GM12878 (cell line): Measurements from ENCODE around the gene CHRM4. TPM values are rescaled to one million over a fixed set of nuclear protein-coding genes. Genes with fewer than 3 reads are reported as not detected.

Source experiments
- ATAC-seq: fragments of 200-7000 bp; cut with Tn5 transposase; 3 replicates; pipeline ENCODE4 v1.9.1; 2020; ENCODE audit warnings: mild to moderate bottlenecking, moderate library complexity
- BruUV-seq: library from RNA; stranded (reverse); fragments of 400-500 nt; replicated peaks from 2 replicates; lab custom pipeline; 2021; lab: Mats Ljungman, UMichigan
- CTCF ChIA-PET: fragments of 300-600 bp; sonication (Branson Sonifier 250); formaldehyde crosslinking; extraction: SDS; loops from one replicate; lab custom pipeline; 2021; ENCODE audit warnings: inconsistent platforms; lab: Yijun Ruan, JAX
- POLR2A ChIA-PET: fragments of 350-600 bp; formaldehyde crosslinking; extraction: SDS; loops from one replicate; lab custom pipeline; 2021; ENCODE audit warnings: inconsistent platforms; lab: Charles Lee
- RAD21 ChIA-PET: fragments of 300-600 bp; sonication (Branson Sonifier 250); formaldehyde crosslinking; loops from one replicate; lab custom pipeline; 2023; ENCODE audit warnings: antibody characterized with exemption; ENCODE audit not compliant: unreplicated experiment; lab: Charles Lee
- SMC1A ChIA-PET: fragments of 300-600 bp; sonication (Branson Sonifier 250); formaldehyde crosslinking; loops from one replicate; lab custom pipeline; 2023; ENCODE audit not compliant: unreplicated experiment, uncharacterized antibody; lab: Charles Lee
- DNase-seq: peaks from one replicate; pipeline ENCODE4 v3.0.0-alpha.2; 2011; ENCODE audit warnings: low read depth, low spot score
- FAIRE-seq: peaks from 3 replicates; lab custom pipeline; 2011; peaks lifted over from hg19 to GRCh38; lab: Jason Lieb, UNC
- H2AFZ ChIP-seq: 2 replicates; pipeline ENCODE4 v1.6.0; 2011; ENCODE audit warnings: low read depth, low read length, control low read depth; ENCODE audit not compliant: control insufficient read depth
- H3K27ac ChIP-seq: 2 replicates; pipeline ENCODE4 v1.5.1; 2011; ENCODE audit warnings: control low read depth; ENCODE audit not compliant: control insufficient read depth, insufficient read depth
- H3K27me3 ChIP-seq, 2 experiments: replicated peaks in 1 of 2; 2 replicates each; pipeline versions ENCODE4 v1.6.0 to v1.6.1; 2011; ENCODE audit warnings: low read length in 1 of 2; ENCODE audit not compliant: control insufficient read depth in 2 of 2, insufficient read depth in 2 of 2
- H3K36me3 ChIP-seq, 2 experiments: 2 replicates each; pipeline ENCODE4 v1.5.1; 2011; ENCODE audit warnings: low read length in 1 of 2; ENCODE audit not compliant: control insufficient read depth in 2 of 2, insufficient read depth in 2 of 2
- H3K4me1 ChIP-seq: 2 replicates; pipeline ENCODE4 v1.6.1; 2011; ENCODE audit warnings: mild to moderate bottlenecking, low read length, moderate library complexity, mixed read lengths; ENCODE audit not compliant: control insufficient read depth, insufficient read depth
- H3K4me2 ChIP-seq: 2 replicates; pipeline ENCODE4 v1.6.0; 2011; ENCODE audit warnings: control low read depth; ENCODE audit not compliant: control insufficient read depth, insufficient read depth
- H3K4me3 ChIP-seq: fragments of 200-600 bp; sonication (generic); 2 replicates; pipeline ENCODE4 v1.5.1; 2016
- H3K79me2 ChIP-seq: 2 replicates; pipeline ENCODE4 v1.6.0; 2011; ENCODE audit warnings: low read length; ENCODE audit not compliant: control insufficient read depth, insufficient read depth
- H3K9ac ChIP-seq: 2 replicates; pipeline ENCODE4 v1.8.0; 2011; ENCODE audit warnings: low read length, control low read depth, mixed read lengths; ENCODE audit not compliant: control insufficient read depth, insufficient read depth
- H3K9me3 ChIP-seq: replicated peaks from 3 replicates; pipeline ENCODE4 v1.5.1; 2011; ENCODE audit warnings: mild to moderate bottlenecking, low read length; ENCODE audit not compliant: control insufficient read depth, insufficient read depth
- H4K20me1 ChIP-seq: 2 replicates; pipeline ENCODE4 v1.6.0; 2011; ENCODE audit not compliant: control insufficient read depth, insufficient read depth
- ATF3 ChIP-seq: IDR thresholded peaks from 2 replicates; pipeline ENCODE4 v1.6.1; 2011; ENCODE audit warnings: low read depth, mild to moderate bottlenecking, low read length, moderate library complexity, borderline replicate concordance; ENCODE audit errors: extremely low read depth
- EED ChIP-seq: sonication (generic); IDR thresholded peaks from 2 replicates; pipeline ENCODE4 v1.6.1; 2016; ENCODE audit warnings: antibody characterized with exemption, low read depth
- GABPA ChIP-seq: IDR thresholded peaks from 2 replicates; pipeline ENCODE4 v1.6.1; 2014; ENCODE audit warnings: antibody characterized with exemption, low read depth, mild to moderate bottlenecking, inconsistent platforms
- NBN ChIP-seq: fragments of 450-650 bp; IDR thresholded peaks from 2 replicates; pipeline ENCODE4 v1.6.1; 2016
- NFYB ChIP-seq: IDR thresholded peaks from 2 replicates; pipeline ENCODE4 v1.6.1; 2011; ENCODE audit warnings: low read depth, mild to moderate bottlenecking, low read length, improper control_type of control experiment, moderate library complexity; ENCODE audit not compliant: insufficient read depth
- REST ChIP-seq: IDR thresholded peaks from 2 replicates; pipeline ENCODE4 v1.6.1; 2012; ENCODE audit warnings: mild to moderate bottlenecking, low read depth, low read length
- SMAD5 ChIP-seq: IDR thresholded peaks from 2 replicates; pipeline ENCODE4 v1.6.1; 2016; ENCODE audit warnings: antibody characterized with exemption, low read depth
- SMC3 ChIP-seq: IDR thresholded peaks from 2 replicates; pipeline ENCODE4 v1.6.1; 2011; ENCODE audit warnings: low read length, improper control_type of control experiment, borderline replicate concordance
- SPI1 ChIP-seq: IDR thresholded peaks from 2 replicates; pipeline ENCODE4 v1.6.1; 2011; ENCODE audit warnings: low read depth, mild to moderate bottlenecking, low read length, moderate library complexity, borderline replicate concordance; ENCODE audit not compliant: insufficient read depth
- SREBF2 ChIP-seq: IDR thresholded peaks from 2 replicates; pipeline ENCODE4 v1.6.1; 2012; ENCODE audit warnings: mild to moderate bottlenecking, low read length
- SRF ChIP-seq, 2 experiments: IDR thresholded peaks; 2 replicates each; pipeline ENCODE4 v1.6.1; 2011; ENCODE audit warnings: low read depth in 2 of 2, low read length in 2 of 2, mild to moderate bottlenecking in 1 of 2, moderate library complexity in 1 of 2
- YY1 ChIP-seq: IDR thresholded peaks from 2 replicates; pipeline ENCODE4 v1.6.1; 2011; ENCODE audit warnings: low read depth, mild to moderate bottlenecking, low read length
- WGBS: methylation state at CpG from one replicate; pipeline ENCODE4 v1.1.6; 2016; ENCODE audit warnings: low lambda C conversion rate; ENCODE audit not compliant: insufficient replicate concordance, insufficient coverage; ENCODE audit errors: missing lambda C conversion rate; 5-methylcytosine and 5-hydroxymethylcytosine counted together
- in situ Hi-C: fragments of 300-500 bp; cut with MboI; formaldehyde crosslinking; loops from 9 replicates; pipeline ENCODE4 v1.14.3; 2018; ENCODE audit warnings: mixed read lengths
- intact Hi-C: fragments of 100-400 bp; cut with micrococcal nuclease; formaldehyde crosslinking; loops from one replicate; pipeline ENCODE4 v1.14.2; 2022; ENCODE audit not compliant: unreplicated experiment
- polyA plus RNA-seq, 11 experiments: library from polyadenylated mRNA; depleted of rRNA in 4 of 11; unstranded in 6 of 11; stranded (reverse) in 5 of 11; fragments of >200 nt; fragmentation: Nextera tagmentation in 4 of 11; fragmentation: Illumina TruSeq in 1 of 11; extraction: Ambion mirVana in 4 of 11; extraction: Trizol in 1 of 11; gene quantifications; 1 replicate in 1 of 11; 2 replicates in 10 of 11; pipeline versions ENCODE4 v1.2.1 to v1.2.3, GENCODE V29; 2011 to 2016; ENCODE audit warnings: inconsistent platforms in 2 of 11, missing spikeins in 2 of 11, low read depth in 1 of 11
- total RNA-seq, 4 experiments: library from RNA; depleted of rRNA in 3 of 4; stranded (reverse); fragments of >200 nt in 3 of 4; fragmentation: Illumina TruSeq in 1 of 4; extraction: Trizol in 1 of 4; gene quantifications; 2 replicates each; pipeline versions ENCODE4 v1.2.1 to v1.2.3, GENCODE V29; 2013 to 2021
- TF ChIP-seq, protein P1 (sequence below): IDR thresholded peaks from 2 replicates; pipeline ENCODE4 v1.6.1; 2011; ENCODE audit warnings: borderline replicate concordance, low read depth, mild to moderate bottlenecking, moderate library complexity, mixed read lengths, low read length; ENCODE audit not compliant: insufficient read depth; ENCODE audit errors: extremely low read length
- TF ChIP-seq, protein P2 (sequence below): IDR thresholded peaks from 2 replicates; pipeline ENCODE4 v1.6.1; 2012; ENCODE audit warnings: low read depth, low read length, improper control_type of control experiment

Gene CHRM4
- total and polyA plus RNA-seq, 10 of the 15 experiments (the other 5 are each of a cell fraction or from before 2014, with no cell fraction given) = 0.12 to 0.23 (median 0.13) TPM; not detected in 7

- TF ChIP-seq ATF3 = no peak
- no peak for TF ChIP-seq EED
- TF ChIP-seq, protein P1, sequence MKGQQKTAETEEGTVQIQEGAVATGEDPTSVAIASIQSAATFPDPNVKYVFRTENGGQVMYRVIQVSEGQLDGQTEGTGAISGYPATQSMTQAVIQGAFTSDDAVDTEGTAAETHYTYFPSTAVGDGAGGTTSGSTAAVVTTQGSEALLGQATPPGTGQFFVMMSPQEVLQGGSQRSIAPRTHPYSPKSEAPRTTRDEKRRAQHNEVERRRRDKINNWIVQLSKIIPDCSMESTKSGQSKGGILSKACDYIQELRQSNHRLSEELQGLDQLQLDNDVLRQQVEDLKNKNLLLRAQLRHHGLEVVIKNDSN = no peak
- no peak for TF ChIP-seq SPI1
Measured at GRCh38 chr11:46357483-46357936, 34.1 kb downstream of the CHRM4 start (continued).

DNA sequence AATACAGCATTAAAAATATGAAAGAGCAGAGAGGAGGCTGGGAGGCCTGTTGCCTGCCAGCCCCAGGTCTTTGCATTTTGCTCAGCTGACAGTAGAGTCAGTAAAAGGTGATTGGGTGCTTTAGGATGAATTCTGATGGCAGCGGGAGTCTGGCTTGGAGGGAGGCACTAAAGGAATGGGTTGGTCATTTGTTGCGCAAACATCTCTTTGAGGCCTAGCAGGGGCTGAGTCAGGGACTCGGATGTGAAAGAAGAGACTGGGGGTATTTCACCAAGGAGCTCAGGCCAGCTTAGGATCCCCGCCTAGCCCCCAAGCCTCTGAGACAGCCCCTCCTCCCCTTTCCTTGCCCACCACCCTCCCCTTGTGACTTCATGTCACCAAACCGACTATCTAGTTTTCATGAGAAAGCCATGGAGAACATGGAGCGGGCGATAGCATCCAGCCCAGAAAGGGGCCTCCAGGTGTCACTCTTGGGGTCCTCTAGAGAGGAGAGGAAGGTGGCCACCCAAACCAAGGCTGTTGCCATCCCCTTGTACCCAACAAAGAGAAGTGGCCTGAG, 34.6 kb downstream of the CHRM4 start:
- Histone ChIP-seq H2AFZ (no peak overlapping the region), H3K4me2 (no peak overlapping the region), H4K20me1 (no peaks in the 10 kb centered on the region), H3K4me3 (no peak overlapping the region), H3K36me3 (no peaks in the 10 kb centered on the region; a peak in 1 of 4 replicates), H3K4me1 (peaks cover 19% of the 10 kb centered on the region), H3K9ac (no peak overlapping the region), H3K79me2 (peaks cover 41% of the 10 kb centered on the region), H3K9me3 (no peaks in the 10 kb centered on the region), H3K27me3 (no peaks in the 10 kb centered on the region), H3K27ac (no peak overlapping the region)
- in situ Hi-C loops = no loop called here
- TF ChIP-seq SMAD5 = no peak
- TF ChIP-seq NBN = no peak
- no peak for TF ChIP-seq NFYB
- TF ChIP-seq GABPA = no peak
- TF ChIP-seq, protein P2, sequence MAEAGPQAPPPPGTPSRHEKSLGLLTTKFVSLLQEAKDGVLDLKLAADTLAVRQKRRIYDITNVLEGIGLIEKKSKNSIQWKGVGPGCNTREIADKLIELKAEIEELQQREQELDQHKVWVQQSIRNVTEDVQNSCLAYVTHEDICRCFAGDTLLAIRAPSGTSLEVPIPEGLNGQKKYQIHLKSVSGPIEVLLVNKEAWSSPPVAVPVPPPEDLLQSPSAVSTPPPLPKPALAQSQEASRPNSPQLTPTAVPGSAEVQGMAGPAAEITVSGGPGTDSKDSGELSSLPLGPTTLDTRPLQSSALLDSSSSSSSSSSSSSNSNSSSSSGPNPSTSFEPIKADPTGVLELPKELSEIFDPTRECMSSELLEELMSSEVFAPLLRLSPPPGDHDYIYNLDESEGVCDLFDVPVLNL = no peak
- no peak for TF ChIP-seq YY1
- no peak for TF ChIP-seq REST
- no peak for TF ChIP-seq SREBF2
- TF ChIP-seq SMC3 = no peak
- TF ChIP-seq SRF (IDR thresholded peaks at IDR 0.05; ENCODE audit: low read depth in 2 of 2, low read length in 2 of 2) = no peak
- no peak for FAIRE-seq
- SMC1A ChIA-PET = no interaction called here
- no peak for ATAC-seq
- intact Hi-C loops = no loop called here
- BruUV-seq = no TSS peak
- WGBS = 96% methylated on average over 7 of the region's 7 CpGs
- CTCF ChIA-PET = interaction anchor here (0.8 to 19.9 kb wide), 3 partner anchors 8 to 13 kb away, joined by 3 to 423 read pairs (median 4); no protein-coding TSS in a partner anchor
- DNase-seq = no peak
- POLR2A ChIA-PET = interaction anchor here (3.1 kb wide), 1 partner anchor 9 kb away, joined by 8 read pairs; no protein-coding TSS in a partner anchor
- RAD21 ChIA-PET = interaction anchor here (0.5 kb wide), 1 partner anchor 536 kb away, joined by 3 read pairs; no protein-coding TSS in a partner anchor
